OCI-LY7 (cell line): ENCODE results near the gene ACOXL. TPM values are rescaled to one million over a fixed set of nuclear protein-coding genes. Genes with fewer than 3 reads are reported as not detected.

ENCODE experiments used
- BruUV-seq: library from RNA; stranded (reverse); fragments of 400-500 nt; replicated peaks from 2 replicates; lab custom pipeline; 2021; lab: Mats Ljungman, UMichigan
- CTCF ChIA-PET: fragments of 300-600 bp; sonication (Branson Sonifier 250); formaldehyde crosslinking; loops from one replicate; lab custom pipeline; 2022; ENCODE audit warnings: antibody characterized with exemption; ENCODE audit not compliant: unreplicated experiment; lab: Charles Lee
- POLR2A ChIA-PET: fragments of 300-600 bp; sonication (Branson Sonifier 250); formaldehyde crosslinking; loops from one replicate; lab custom pipeline; 2022; ENCODE audit warnings: antibody characterized with exemption; lab: Charles Lee
- DNase-seq: peaks from one replicate; pipeline ENCODE4 v3.0.0-alpha.2; 2015; ENCODE audit warnings: low spot score
- H2AFZ ChIP-seq: fragments of 200-600 bp; sonication (generic), shearing (Covaris generic); 2 replicates; pipeline ENCODE4 v1.6.1; 2014; ENCODE audit warnings: mild to moderate bottlenecking, antibody characterized with exemption, low read length, moderate library complexity
- H3K27ac ChIP-seq: fragments of 200-600 bp; sonication (generic); 2 replicates; pipeline ENCODE4 v1.5.1; 2014; ENCODE audit warnings: mixed run types, low read depth, mild to moderate bottlenecking, moderate library complexity, low read length, inconsistent platforms; ENCODE audit not compliant: poor library complexity, severe bottlenecking
- H3K36me3 ChIP-seq: fragments of 200-600 bp; sonication (generic); 2 replicates; pipeline ENCODE4 v1.6.1; 2014; ENCODE audit warnings: mild to moderate bottlenecking, antibody characterized with exemption, low read length, moderate library complexity, mixed read lengths; ENCODE audit not compliant: insufficient read depth
- H3K4me1 ChIP-seq: fragments of 200-600 bp; sonication (generic); 2 replicates; pipeline ENCODE4 v1.5.1; 2014; ENCODE audit warnings: mild to moderate bottlenecking, low read length; ENCODE audit not compliant: insufficient read depth, poor library complexity, severe bottlenecking
- H3K4me2 ChIP-seq: fragments of 200-600 bp; sonication (generic); 2 replicates; pipeline ENCODE4 v1.6.1; 2014; ENCODE audit warnings: mild to moderate bottlenecking, low read length
- H3K4me3 ChIP-seq: fragments of 200-600 bp; sonication (generic); 2 replicates; pipeline ENCODE4 v1.5.1; 2014; ENCODE audit warnings: mild to moderate bottlenecking, low read depth, low read length; ENCODE audit not compliant: poor library complexity, severe bottlenecking
- H3K79me2 ChIP-seq: fragments of 200-600 bp; sonication (generic); 2 replicates; pipeline ENCODE4 v1.6.1; 2016; ENCODE audit warnings: low read depth, mild to moderate bottlenecking, low read length, moderate library complexity, mixed read lengths; ENCODE audit not compliant: insufficient read depth
- H3K9me2 ChIP-seq: fragments of 200-600 bp; sonication (generic); 2 replicates; pipeline ENCODE4 v1.6.1; 2016; ENCODE audit warnings: mild to moderate bottlenecking, low read length, mixed read lengths; ENCODE audit not compliant: insufficient read depth
- H3K9me3 ChIP-seq: fragments of 200-600 bp; sonication (generic); 2 replicates; pipeline ENCODE4 v1.6.1; 2014; ENCODE audit warnings: mild to moderate bottlenecking, mixed run types, low read length, mixed read lengths
- H4K20me1 ChIP-seq: fragments of 200-600 bp; sonication (generic); 2 replicates; pipeline ENCODE4 v1.6.1; 2014; ENCODE audit warnings: mild to moderate bottlenecking, antibody characterized with exemption, low read length, moderate library complexity, mixed read lengths; ENCODE audit not compliant: insufficient read depth
- CTCF ChIP-seq: fragments of 200-600 bp; sonication (generic); conservative IDR thresholded peaks from 2 replicates; pipeline ENCODE4 v1.5.1; 2014; ENCODE audit warnings: mild to moderate bottlenecking, antibody characterized with exemption, low read length, moderate library complexity, mixed read lengths
- EZH2phosphoT487 ChIP-seq: fragments of 200-600 bp; sonication (generic); IDR thresholded peaks from 2 replicates; pipeline ENCODE4 v1.6.1; 2018; ENCODE audit warnings: low read depth, borderline replicate concordance, mild to moderate bottlenecking, mixed run types, antibody characterized with exemption, low read length, moderate library complexity, mixed read lengths
- intact Hi-C: fragments of 100-400 bp; cut with micrococcal nuclease; formaldehyde crosslinking; loops from one replicate; pipeline ENCODE4 v1.10.0; 2022; ENCODE audit not compliant: unreplicated experiment
- total RNA-seq, 2 experiments: library from RNA; depleted of rRNA in 1 of 2; stranded (reverse); fragments of >200 nt in 1 of 2; shearing (Covaris generic) in 1 of 2; gene quantifications; 2 replicates each; pipeline ENCODE4 v1.2.3, GENCODE V29; 2014 to 2022

The ACOXL gene
- total RNA-seq, 2 experiments from 2014 or later: 1.4 TPM; not detected in 1

GRCh38 chr2:110804433-110804832 is 72.1 kb downstream of the ACOXL start:
- intact Hi-C loops: no loop called here

DNA sequence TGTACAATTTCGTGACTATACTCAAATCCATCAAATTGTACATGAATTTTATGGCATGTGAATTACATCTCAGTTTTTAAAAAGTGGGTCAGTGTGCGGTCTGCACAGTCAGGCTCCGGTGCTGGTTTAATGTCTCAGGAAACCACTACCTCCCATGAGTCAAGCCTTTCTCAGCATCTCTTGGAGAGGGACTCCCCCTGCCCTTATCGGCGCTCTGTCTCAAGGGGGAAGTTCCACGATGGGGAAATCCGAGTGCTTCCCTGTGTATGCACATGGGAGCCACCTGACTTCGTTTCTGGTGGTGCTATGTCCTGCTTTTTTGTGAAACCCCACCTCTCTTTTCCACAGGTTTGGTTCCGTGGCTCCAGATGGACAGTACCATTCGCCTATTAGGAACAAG is 72.5 kb downstream of the ACOXL start:
- no peak overlapping the region for H3K27ac ChIP-seq
- no peak for TF ChIP-seq EZH2phosphoT487
- TF ChIP-seq CTCF: no peak
- H3K4me1 ChIP-seq: no peaks in the 10 kb centered on the region
- intact Hi-C loops: no loop called here
- ChIA-PET CTCF (no interaction called here), POLR2A (no interaction called here)
- no peak for DNase-seq
- BruUV-seq: no TSS peak
- no peak overlapping the region for H2AFZ ChIP-seq
- H3K4me3 ChIP-seq: no peak overlapping the region
- no peaks in the 10 kb centered on the region for H4K20me1 ChIP-seq
- no peaks in the 10 kb centered on the region for H3K79me2 ChIP-seq
- H3K9me3 ChIP-seq: no peaks in the 10 kb centered on the region
- no peaks in the 10 kb centered on the region for H3K9me2 ChIP-seq
- no peak overlapping the region for H3K4me2 ChIP-seq
- H3K36me3 ChIP-seq: no peaks in the 10 kb centered on the region

More at GRCh38 chr2:110804433-110804832, 72.1 kb downstream of the ACOXL start:
- no TSS peak for BruUV-seq
- H3K4me3 ChIP-seq: no peak overlapping the region
- CTCF ChIA-PET: no interaction called here
- H2AFZ ChIP-seq: no peak overlapping the region
- H4K20me1 ChIP-seq: no peaks in the 10 kb centered on the region
- H3K79me2 ChIP-seq: no peaks in the 10 kb centered on the region
- no peaks in the 10 kb centered on the region for H3K9me3 ChIP-seq
- H3K4me1 ChIP-seq: no peaks in the 10 kb centered on the region
- DNase-seq: no peak
- H3K4me2 ChIP-seq: no peak overlapping the region
- POLR2A ChIA-PET: no interaction called here
- H3K9me2 ChIP-seq: no peaks in the 10 kb centered on the region
- TF ChIP-seq CTCF: no peak
- no peak for TF ChIP-seq EZH2phosphoT487
- H3K36me3 ChIP-seq: no peaks in the 10 kb centered on the region
- no peak overlapping the region for H3K27ac ChIP-seq

- no peaks in the 10 kb centered on the region for H3K4me1 ChIP-seq
- no peak overlapping the region for H2AFZ ChIP-seq
- no peaks in the 10 kb centered on the region for H3K9me3 ChIP-seq
- intact Hi-C loops: no loop called here
- POLR2A ChIA-PET: no interaction called here
- TF ChIP-seq CTCF: no peak
- no peak for TF ChIP-seq EZH2phosphoT487
- H3K9me2 ChIP-seq: no peaks in the 10 kb centered on the region
- no peak overlapping the region for H3K4me3 ChIP-seq
- H3K4me2 ChIP-seq: no peak overlapping the region
- H4K20me1 ChIP-seq: no peaks in the 10 kb centered on the region
- no peaks in the 10 kb centered on the region for H3K79me2 ChIP-seq
- H3K27ac ChIP-seq: no peak overlapping the region
- CTCF ChIA-PET: no interaction called here
- no TSS peak for BruUV-seq
- no peaks in the 10 kb centered on the region for H3K36me3 ChIP-seq
- DNase-seq: no peak
Observed at GRCh38 chr2:110805894-110806452, 73.6 kb downstream of the ACOXL start.
